GM11168 (cell line): ENCODE measurements around the gene LAPTM5.
"Not testable (repeated sequence)": the region's sequence is repeated elsewhere in the genome, so short reads cannot be mapped to it uniquely, and the experiment has no call there.

ENCODE experiments used
- in situ Hi-C: fragments of 300-500 bp; cut with MboI; formaldehyde crosslinking; loops from one replicate; pipeline ENCODE4 v1.12.0; 2022; ENCODE audit warnings: low sequenced_read_pairs; ENCODE audit not compliant: unreplicated experiment

Gene LAPTM5

GRCh38 chr1:30688920-30689794, 68.4 kb downstream of the LAPTM5 start:
- in situ Hi-C loops = no loop called here

- in situ Hi-C loops = not testable (repeated sequence)
Observed at GRCh38 chr1:30688516-30688915, 69.1 kb downstream of the LAPTM5 start.

GRCh38 chr1:30687886-30688285, 69.7 kb downstream of the LAPTM5 start:
- in situ Hi-C loops = no loop called here

GRCh38 chr1:30686236-30686935, 71.2 kb downstream of the LAPTM5 start:
- in situ Hi-C loops = no loop called here

GRCh38 chr1:30685796-30686165, 71.8 kb downstream of the LAPTM5 start:
- in situ Hi-C loops = no loop called here

- in situ Hi-C loops = no loop called here
Observed at GRCh38 chr1:30684881-30685795, 72.4 kb downstream of the LAPTM5 start.

- in situ Hi-C loops = no loop called here
Observed at GRCh38 chr1:30684259-30684658, 73.3 kb downstream of the LAPTM5 start.

- in situ Hi-C loops = no loop called here
Observed at GRCh38 chr1:30683699-30684098, 73.9 kb downstream of the LAPTM5 start.
